Left lobe of liver (tissue), 2 donors: ENCODE measurements around the gene CANT1. TPM values are rescaled to one million over a fixed set of nuclear protein-coding genes. Genes with fewer than 3 reads are reported as not detected.

ENCODE experiments used
- ATAC-seq: fragments of 200-7000 bp; cut with Tn5 transposase; one replicate; pipeline ENCODE4 v1.9.1; 2020; ENCODE audit warnings: mild to moderate bottlenecking, moderate library complexity
- DNase-seq: peaks from one replicate; pipeline ENCODE4 v3.0.0-alpha.2; 2020; ENCODE audit warnings: low spot score
- total RNA-seq: library from RNA; stranded (reverse); gene quantifications from one replicate; pipeline ENCODE4 v1.2.1, GENCODE V29; 2021
- donor health status: DM: no; HTN: no; CAD: no; lungs with moderate emphysema.
- donor health status: DM: no; HTN: yes; CAD: no.

The CANT1 gene
- total RNA-seq: 20.4 TPM

DNA sequence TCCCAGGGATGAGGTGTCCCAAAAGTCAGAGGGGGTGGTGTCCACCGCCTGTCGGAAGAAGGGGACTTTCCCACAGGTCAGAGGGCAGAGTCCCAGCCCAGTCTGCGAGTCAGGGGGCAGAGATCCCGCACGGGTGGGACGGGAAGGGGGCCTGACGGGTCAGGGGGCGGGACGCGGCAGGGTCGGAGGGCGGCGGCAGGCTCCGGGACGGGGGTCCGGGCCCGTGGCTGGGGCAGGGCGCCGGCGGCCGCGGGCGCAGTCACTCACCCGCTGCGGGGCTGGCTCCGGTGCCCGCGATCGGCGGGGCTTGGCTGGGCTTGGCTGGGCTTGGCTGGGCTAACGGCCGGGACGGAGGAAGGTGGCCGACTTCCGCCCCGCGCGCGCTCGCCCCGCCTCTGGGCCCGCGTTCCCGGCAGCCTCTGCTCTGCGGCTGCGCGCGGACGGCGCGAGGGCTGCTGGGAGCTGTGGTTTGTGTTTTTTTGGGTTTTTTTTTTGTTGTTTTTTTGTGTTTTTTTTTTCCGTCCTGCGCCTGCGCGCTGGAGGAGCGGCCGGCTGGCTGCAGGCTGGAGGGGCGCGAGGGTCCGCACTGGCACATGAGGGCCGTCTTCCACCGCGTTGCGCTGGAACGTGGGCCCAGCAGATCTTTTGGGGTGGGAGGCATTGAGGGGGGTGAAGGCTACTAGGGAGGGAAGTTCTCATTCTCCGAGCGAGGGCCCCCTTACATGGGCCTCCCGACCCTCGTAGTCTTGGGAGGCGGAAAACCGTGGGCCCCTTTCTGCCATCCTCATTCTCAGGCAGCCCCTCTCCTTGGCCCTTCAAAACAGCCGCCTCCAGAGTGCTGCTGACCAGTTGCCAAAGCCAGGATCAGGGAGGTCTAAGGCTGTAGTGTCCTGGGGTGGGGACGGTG, at the start of gene CANT1:
Gene CANT1 (minus strand): TSS at position 368 of the 907 bp plus-strand sequence. CDS start 12,142 bp downstream, outside the sequence.
- DNase-seq (peak; percentile 86), ATAC-seq (peak; percentile 97)

DNA sequence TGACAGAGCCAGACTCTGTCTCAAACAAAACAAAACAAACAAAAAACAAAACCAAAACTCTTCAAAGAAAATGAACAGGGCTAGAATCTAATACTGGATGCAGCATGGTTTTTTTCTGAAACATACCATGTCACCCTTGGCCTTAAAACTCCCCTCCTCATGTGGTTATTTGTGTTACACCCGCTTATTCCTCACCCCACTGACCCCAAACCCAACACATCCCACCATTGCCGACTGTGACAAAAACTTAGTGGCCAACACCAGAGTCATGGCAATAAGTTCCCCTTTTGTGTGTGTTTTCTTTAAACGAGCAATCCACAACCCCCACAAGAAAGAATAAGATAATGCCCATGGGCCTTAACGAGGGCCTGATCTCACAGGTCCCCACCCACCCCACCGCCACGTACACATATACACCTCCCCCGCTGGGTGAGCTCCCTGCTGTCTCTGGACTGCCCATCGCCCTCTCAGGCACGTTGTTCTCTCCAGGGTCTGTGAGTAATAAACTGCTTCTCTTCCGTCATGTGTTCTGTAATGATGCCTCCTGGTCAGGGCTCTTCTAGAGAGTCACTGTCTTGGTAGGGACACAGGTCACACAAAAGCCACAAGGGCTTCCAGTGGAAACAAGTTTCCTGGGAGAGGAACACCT, 48.3 kb upstream of the CANT1 start:
- no peak for ATAC-seq
- DNase-seq: no peak

DNA sequence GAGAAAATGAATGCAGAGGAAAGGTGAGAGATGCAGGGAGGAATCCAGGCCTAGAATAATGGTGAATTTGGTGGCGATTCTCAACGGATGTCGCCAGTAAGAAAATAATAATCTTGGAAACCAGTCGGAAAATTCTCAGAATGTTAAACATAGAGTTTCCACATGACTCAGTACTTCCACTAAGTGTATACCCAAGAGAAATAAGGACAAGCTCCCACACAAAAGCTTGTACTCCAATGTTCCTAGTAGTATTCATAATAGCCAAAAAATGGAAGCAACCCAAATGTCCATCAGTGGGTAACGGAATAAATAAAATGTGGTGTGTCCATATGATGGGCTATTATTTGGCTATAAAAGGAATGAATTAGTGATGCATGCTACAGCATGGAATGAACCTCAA, 45.6 kb upstream of the CANT1 start:
- ATAC-seq: no peak
- DNase-seq: no peak

DNA sequence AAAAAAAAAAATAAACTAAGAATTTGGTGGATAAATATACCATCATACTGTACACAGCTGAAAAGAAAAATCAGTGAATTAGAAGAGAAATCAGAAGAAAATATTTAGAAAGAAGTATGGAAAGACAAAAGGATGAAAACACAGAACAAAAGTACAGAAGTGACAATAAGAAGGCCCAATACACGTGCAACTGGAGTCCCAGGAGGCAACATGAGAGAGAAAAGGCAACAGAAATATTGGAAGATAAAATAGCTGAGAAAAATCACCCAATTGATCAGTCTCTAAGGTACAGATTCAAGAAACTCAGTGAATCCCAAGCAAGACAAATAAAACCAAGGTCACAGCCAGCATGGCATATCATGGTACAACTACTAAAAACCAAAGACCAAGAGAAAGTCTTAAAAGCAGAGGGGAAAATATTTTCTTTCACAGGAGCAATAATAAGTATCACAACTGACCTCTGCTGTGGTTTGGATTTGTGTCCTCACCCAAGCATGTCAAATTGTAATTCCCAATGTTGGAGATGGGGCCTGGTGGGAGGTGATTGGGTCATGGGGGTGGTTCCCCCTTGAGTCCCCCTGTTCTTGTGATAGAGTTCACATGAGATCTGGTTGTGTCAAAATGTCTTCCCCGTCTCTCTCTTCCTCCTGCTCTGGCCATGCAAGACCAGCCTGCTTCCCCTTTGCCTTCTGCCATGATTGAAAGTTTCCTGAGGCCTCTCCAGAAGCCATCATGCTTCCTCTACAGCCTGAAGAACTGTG, 44.8 kb upstream of the CANT1 start:
- DNase-seq (no peak), ATAC-seq (no peak)

- ATAC-seq (no peak), DNase-seq (no peak)
Measured at GRCh38 chr17:79053251-79053925, 43.8 kb upstream of the CANT1 start.

DNA sequence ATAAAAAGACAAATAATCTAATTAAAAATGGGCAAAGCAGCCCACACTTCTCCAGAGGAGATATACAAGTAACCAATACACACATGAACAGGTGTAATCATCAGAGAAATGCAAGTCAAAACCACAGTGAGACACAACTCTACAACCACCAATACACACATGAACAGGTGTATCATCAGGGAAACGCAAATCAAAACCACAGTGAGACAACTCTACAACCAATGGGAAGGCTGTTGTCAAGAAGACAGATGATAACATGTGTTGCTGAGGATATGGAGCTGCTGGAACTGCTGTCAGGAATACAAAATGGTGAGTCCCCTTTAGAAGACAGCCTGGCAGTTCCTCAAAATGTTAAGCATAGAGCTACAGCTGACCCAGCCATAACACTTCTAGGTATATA, 42.6 kb upstream of the CANT1 start:
- DNase-seq (no peak), ATAC-seq (no peak)

DNA sequence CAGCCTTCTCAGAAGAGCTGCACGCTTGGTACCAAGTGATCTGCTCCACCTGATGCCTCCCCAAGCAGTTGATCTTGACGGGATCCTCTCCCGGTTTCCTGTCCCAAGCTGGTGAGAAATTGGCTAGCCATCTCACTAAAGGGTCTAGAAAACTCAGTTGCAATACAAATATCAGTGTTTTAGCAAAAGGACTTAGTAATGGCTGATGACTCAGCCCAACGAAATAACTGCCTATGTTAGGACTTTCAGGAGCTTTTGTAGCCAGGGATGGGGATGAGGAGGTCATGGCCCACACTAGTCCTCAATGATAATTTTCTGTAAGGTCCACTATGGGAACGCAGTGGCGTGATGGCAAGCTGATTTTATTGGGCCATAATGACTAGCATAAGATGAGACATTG, 41.7 kb upstream of the CANT1 start:
- DNase-seq (no peak), ATAC-seq (no peak)

DNA sequence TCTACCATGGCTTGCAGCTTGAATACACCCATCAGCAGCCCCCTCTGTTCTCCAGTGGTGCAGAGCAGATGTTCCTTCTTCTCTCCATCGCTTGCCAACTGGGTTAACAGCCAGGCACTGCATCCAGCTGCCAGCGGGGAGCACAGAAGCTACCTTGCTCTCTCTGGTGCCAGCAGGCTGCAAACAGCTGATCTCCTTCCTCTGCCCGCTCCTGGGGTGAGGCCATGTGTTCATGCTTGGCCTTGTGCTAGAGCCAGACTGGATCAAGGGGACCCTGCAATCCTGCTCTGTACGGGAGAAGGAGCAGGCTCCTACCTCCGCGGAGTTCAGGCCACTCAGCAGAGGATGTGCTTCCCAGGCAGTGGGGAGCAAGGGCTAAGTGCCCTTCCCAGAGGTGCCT, 41.0 kb upstream of the CANT1 start:
- ATAC-seq (no peak), DNase-seq (no peak)

DNA sequence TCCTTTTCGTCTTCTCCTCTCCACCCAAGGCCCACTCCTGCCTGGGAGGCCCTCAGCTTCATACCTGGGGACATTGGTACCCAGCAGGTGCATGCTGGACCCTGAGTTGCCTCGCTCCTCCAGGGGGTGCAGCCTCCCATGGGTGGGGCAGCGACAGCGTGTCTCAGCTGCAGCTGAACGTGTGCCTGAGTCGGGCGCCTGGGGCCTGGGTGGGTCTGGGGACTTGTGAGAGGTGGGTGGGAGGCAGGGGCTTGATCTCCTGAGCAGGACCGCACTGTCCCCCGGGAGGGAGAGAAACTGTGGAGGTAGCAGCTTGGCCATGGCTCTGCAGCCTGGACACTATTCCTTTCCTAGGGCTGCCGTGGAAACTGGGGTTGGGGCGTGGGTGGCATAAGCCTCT, 40.3 kb upstream of the CANT1 start:
- no peak for ATAC-seq
- DNase-seq: no peak

DNA sequence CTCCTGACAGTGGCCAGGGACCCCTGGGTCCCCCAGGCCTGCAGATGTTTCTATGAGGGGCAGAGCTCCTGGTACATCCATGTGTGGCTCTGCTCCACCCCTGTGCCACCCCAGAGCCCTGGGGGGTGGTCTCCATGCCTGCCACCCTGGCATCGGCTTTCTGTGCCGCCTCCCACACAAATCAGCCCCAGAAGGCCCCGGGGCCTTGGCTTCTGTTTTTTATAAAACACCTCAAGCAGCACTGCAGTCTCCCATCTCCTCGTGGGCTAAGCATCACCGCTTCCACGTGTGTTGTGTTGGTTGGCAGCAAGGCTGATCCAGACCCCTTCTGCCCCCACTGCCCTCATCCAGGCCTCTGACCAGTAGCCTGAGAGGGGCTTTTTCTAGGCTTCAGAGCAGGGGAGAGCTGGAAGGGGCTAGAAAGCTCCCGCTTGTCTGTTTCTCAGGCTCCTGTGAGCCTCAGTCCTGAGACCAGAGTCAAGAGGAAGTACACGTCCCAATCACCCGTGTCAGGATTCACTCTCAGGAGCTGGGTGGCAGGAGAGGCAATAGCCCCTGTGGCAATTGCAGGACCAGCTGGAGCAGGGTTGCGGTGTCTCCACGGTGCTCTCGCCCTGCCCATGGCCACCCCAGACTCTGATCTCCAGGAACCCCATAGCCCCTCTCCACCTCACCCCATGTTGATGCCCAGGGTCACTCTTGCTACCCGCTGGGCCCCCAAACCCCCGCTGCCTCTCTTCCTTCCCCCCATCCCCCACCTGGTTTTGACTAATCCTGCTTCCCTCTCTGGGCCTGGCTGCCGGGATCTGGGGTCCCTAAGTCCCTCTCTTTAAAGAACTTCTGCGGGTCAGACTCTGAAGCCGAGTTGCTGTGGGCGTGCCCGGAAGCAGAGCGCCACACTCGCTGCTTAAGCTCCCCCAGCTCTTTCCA, 39.5 kb upstream of the CANT1 start:
- ATAC-seq: no peak
- DNase-seq: no peak

GRCh38 chr17:79047923-79048825, 38.6 kb upstream of the CANT1 start:
- DNase-seq (no peak), ATAC-seq (no peak)

DNA sequence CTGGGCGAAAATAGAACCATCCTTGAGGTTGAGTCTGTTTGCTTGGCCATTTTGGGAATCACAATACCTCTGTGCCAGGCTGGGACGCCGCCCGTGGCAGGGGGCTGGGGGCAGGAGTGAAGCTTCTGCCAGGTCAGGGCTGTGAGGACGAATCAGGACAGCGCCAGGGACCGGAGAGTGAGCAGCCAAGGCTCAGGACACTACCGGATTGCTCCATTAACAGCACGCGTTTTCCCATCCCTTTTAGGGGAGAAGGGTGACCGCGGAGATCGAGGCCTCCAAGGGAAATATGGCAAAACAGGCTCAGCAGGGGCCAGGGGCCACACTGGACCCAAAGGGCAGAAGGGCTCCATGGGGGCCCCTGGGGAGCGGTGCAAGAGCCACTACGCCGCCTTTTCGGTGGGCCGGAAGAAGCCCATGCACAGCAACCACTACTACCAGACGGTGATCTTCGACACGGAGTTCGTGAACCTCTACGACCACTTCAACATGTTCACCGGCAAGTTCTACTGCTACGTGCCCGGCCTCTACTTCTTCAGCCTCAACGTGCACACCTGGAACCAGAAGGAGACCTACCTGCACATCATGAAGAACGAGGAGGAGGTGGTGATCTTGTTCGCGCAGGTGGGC, 37.8 kb upstream of the CANT1 start:
- DNase-seq: no peak

GRCh38 chr17:79046916-79047280, 37.3 kb upstream of the CANT1 start:
- no peak for ATAC-seq
- no peak for DNase-seq

More for the DNA sequence above, 37.8 kb upstream of the CANT1 start:
- no peak for ATAC-seq

DNA sequence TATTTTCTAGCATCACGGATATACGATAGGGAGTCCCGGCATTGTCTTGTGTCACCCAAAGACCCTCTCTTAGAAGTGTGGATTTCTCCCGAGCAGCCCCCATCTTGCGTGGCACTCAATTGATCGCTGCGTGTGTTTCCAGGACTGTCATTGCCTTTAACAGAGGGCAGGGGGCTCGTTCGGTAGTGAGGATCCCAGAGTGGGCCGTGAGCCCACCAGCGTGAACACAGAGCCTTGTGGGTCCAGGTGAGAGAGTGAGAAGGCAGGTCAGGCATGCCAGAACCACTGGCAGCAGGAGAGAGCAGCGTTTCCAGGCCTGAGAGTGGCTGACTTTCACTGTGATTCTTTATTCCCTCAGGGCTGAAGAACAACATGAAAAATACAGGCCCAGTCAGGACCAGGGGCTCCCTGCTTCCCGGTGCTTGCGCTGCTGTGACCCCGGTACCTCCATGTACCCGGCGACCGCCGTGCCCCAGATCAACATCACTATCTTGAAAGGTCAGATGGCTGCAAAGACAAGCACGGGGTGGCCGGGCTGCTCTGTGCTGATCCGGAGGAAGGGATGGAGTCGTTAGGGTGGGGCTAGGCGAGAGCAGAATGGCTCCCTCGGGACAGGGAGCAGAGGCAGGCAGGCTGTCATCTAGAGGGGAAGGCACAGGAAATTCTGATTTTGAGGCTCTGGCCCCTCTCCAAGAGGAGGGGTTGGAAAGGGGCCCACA, 36.8 kb upstream of the CANT1 start:
- ATAC-seq: peak; percentile 15
- no peak for DNase-seq

DNA sequence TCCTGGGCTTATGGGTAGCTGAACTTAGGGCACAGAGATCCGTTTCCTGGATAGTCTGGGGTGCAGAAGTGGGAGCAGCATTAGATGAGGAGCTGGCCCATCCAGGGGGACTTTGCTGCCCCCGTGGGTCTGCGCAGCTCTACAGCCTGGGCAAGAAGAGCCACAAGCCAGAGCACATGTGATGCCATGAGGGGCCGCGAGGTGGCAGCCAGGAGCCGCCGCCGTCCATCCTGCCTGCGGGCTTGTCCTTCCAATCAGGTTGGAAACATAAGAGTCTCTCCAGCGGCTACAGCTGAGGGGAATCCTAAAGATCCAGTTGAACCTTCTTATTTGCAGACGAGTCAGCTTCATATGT, 36.3 kb upstream of the CANT1 start:
- DNase-seq (peak; percentile 70), ATAC-seq (peak; percentile 93)

DNA sequence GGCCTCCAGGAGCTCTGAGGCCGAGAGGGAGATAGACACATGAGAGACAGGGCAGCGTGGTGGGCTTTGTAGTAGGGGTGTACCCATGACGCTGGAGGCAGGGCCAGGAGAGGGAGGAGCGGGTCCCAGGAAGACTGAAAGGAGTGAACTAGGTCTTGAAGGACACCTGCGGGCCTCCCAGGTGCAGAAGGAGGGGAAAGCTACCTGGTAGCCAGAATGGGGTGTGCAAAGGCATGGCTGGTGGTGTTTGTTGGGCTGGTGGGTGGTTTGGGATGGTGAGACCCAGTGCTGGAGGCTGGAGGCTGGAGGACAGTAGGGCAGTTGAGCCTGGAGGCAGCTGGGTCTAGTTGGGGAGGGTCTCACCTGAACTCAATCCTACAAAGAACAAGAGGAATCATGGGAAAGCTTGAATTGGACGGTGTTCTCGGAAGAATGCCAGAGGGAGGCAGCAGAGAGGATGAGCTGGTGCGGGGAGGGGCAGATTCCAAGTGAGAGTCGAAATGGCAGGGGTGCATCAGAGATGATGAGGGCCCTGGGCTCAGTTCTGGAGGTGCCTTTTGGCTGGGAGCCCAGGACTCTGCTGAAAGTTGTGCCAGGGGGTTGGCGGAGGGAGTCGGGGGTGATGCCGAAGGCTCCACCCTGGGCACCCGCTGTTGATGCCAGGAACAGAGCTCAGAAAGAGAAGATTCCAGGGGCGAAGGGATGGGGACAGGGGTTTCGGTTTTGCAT, 35.6 kb upstream of the CANT1 start:
- ATAC-seq (no peak), DNase-seq (no peak)

- DNase-seq (no peak), ATAC-seq (no peak)
Measured at GRCh38 chr17:79044462-79044861, 34.9 kb upstream of the CANT1 start.
